H9 (cell line): ENCODE data around the gene AWAT2. TPM values are rescaled to one million over a fixed set of nuclear protein-coding genes. Genes with fewer than 3 reads are reported as not detected.

Experiments
- DNase-seq: peaks from one replicate; pipeline ENCODE4 v3.0.0-alpha.2; 2017
- H2AFZ ChIP-seq: one replicate; pipeline ENCODE4 v1.6.1; 2013; ENCODE audit warnings: mild to moderate bottlenecking, low read length, control low read depth, moderate library complexity
- H2AK5ac ChIP-seq: 2 replicates; pipeline ENCODE4 v1.6.1; 2013; ENCODE audit warnings: low read length, control low read depth, mixed read lengths; ENCODE audit not compliant: insufficient read length
- H2BK120ac ChIP-seq: one replicate; pipeline ENCODE4 v1.6.1; 2013; ENCODE audit warnings: low read depth, mild to moderate bottlenecking, low read length, control low read depth, inconsistent platforms; ENCODE audit not compliant: poor library complexity, severe bottlenecking
- H2BK12ac ChIP-seq: 2 replicates; pipeline ENCODE4 v1.6.1; 2013; ENCODE audit warnings: low read length, control low read depth, mixed read lengths, low read depth; ENCODE audit not compliant: insufficient read length
- H2BK15ac ChIP-seq: 2 replicates; pipeline ENCODE4 v1.6.1; 2013; ENCODE audit warnings: low read depth, low read length, control low read depth
- H2BK20ac ChIP-seq: one replicate; pipeline ENCODE4 v1.6.1; 2013; ENCODE audit warnings: low read depth, mild to moderate bottlenecking, low read length, control low read depth, inconsistent platforms; ENCODE audit not compliant: poor library complexity, severe bottlenecking
- H2BK5ac ChIP-seq: 2 replicates; pipeline ENCODE4 v1.6.1; 2013; ENCODE audit warnings: low read length, control low read depth, mixed read lengths; ENCODE audit not compliant: insufficient read length
- H3K14ac ChIP-seq: 2 replicates; pipeline ENCODE4 v1.6.1; 2013; ENCODE audit warnings: low read length, control low read depth; ENCODE audit not compliant: insufficient read depth
- H3K18ac ChIP-seq: 2 replicates; pipeline ENCODE4 v1.6.1; 2013; ENCODE audit warnings: low read depth, mild to moderate bottlenecking, mixed read lengths, low read length, control low read depth; ENCODE audit not compliant: insufficient read length
- H3K23ac ChIP-seq: 2 replicates; pipeline ENCODE4 v1.6.1; 2013; ENCODE audit warnings: low read length, control low read depth, mixed read lengths, low read depth; ENCODE audit not compliant: insufficient read length
- H3K23me2 ChIP-seq: 2 replicates; pipeline ENCODE4 v1.6.1; 2013; ENCODE audit warnings: low read depth, mild to moderate bottlenecking, mixed read lengths, low read length, control low read depth; ENCODE audit not compliant: insufficient read length, poor library complexity, severe bottlenecking
- H3K27ac ChIP-seq: 2 replicates; pipeline ENCODE4 v1.5.1; 2013; ENCODE audit warnings: low read length, control low read depth, mixed read lengths, low read depth; ENCODE audit not compliant: insufficient read length
- H3K27me3 ChIP-seq: 2 replicates; pipeline ENCODE4 v1.6.1; 2013; ENCODE audit warnings: low read length, control low read depth, inconsistent platforms; ENCODE audit not compliant: insufficient read depth
- H3K4ac ChIP-seq: 2 replicates; pipeline ENCODE4 v1.6.1; 2013; ENCODE audit warnings: low read depth, mild to moderate bottlenecking, control low read depth, inconsistent platforms, low read length, moderate library complexity
- H3K4me1 ChIP-seq: 2 replicates; pipeline ENCODE4 v1.6.1; 2013; ENCODE audit warnings: low read length, control low read depth, inconsistent platforms; ENCODE audit not compliant: insufficient read depth
- H3K4me2 ChIP-seq: 2 replicates; pipeline ENCODE4 v1.6.1; 2013; ENCODE audit warnings: low read length, control low read depth, mixed read lengths; ENCODE audit not compliant: insufficient read length, insufficient read depth
- H3K56ac ChIP-seq: 2 replicates; pipeline ENCODE4 v1.6.1; 2013; ENCODE audit warnings: low read depth, mild to moderate bottlenecking, mixed read lengths, low read length, control low read depth; ENCODE audit not compliant: insufficient read length
- H3K79me1 ChIP-seq: 2 replicates; pipeline ENCODE4 v1.6.1; 2013; ENCODE audit warnings: low read depth, mild to moderate bottlenecking, moderate library complexity, low read length, control low read depth, inconsistent platforms; ENCODE audit not compliant: insufficient read depth, poor library complexity, severe bottlenecking
- H3K79me2 ChIP-seq: 2 replicates; pipeline ENCODE4 v1.6.1; 2013; ENCODE audit warnings: low read length, control low read depth, inconsistent platforms; ENCODE audit not compliant: insufficient read depth
- H3K9ac ChIP-seq: 2 replicates; pipeline ENCODE4 v1.6.1; 2013; ENCODE audit warnings: low read length, control low read depth, mixed read lengths; ENCODE audit not compliant: insufficient read length; ENCODE audit errors: extremely low read depth
- H3K9me3 ChIP-seq: one replicate; pipeline ENCODE4 v1.6.1; 2013; ENCODE audit warnings: low read depth, low read length, inconsistent platforms; ENCODE audit not compliant: control insufficient read depth
- H3T11ph ChIP-seq: one replicate; pipeline ENCODE4 v1.6.1; 2013; ENCODE audit warnings: mild to moderate bottlenecking, low read length, control low read depth, inconsistent platforms
- H4K20me1 ChIP-seq: one replicate; pipeline ENCODE4 v1.6.1; 2013; ENCODE audit not compliant: control insufficient read depth, insufficient read length, insufficient read depth
- H4K5ac ChIP-seq: 2 replicates; pipeline ENCODE4 v1.6.1; 2013; ENCODE audit warnings: low read depth, mild to moderate bottlenecking, mixed read lengths, low read length, control low read depth; ENCODE audit not compliant: insufficient read length
- H4K8ac ChIP-seq: replicated peaks from 2 replicates; pipeline ENCODE4 v1.6.1; 2013; ENCODE audit warnings: low read length, control low read depth, mixed read lengths, low read depth; ENCODE audit not compliant: insufficient read length
- H4K91ac ChIP-seq: 2 replicates; pipeline ENCODE4 v1.6.1; 2013; ENCODE audit warnings: low read depth, mild to moderate bottlenecking, moderate library complexity, mixed read lengths, low read length, control low read depth; ENCODE audit not compliant: insufficient read length
- H3K27ac Mint-ChIP-seq, 3 experiments: 2 replicates in 2 of 3; 3 replicates in 1 of 3; pipeline ENCODE4 v1.8.0; 2020 to 2021; ENCODE audit warnings: mixed read lengths in 3 of 3, mild to moderate bottlenecking in 1 of 3, moderate library complexity in 1 of 3
- H3K27me3 Mint-ChIP-seq: 2 replicates; pipeline ENCODE4 v1.8.0; 2021; ENCODE audit warnings: low read depth, mild to moderate bottlenecking, moderate library complexity, mixed read lengths
- H3K36me3 Mint-ChIP-seq, 3 experiments: 2 replicates in 2 of 3; 3 replicates in 1 of 3; pipeline ENCODE4 v1.8.0; 2020 to 2021; ENCODE audit warnings: low read depth in 3 of 3, mixed read lengths in 3 of 3; ENCODE audit not compliant: insufficient read depth in 1 of 3
- H3K4me1 Mint-ChIP-seq, 2 experiments: 2 replicates each; pipeline ENCODE4 v1.8.0; 2020; ENCODE audit warnings: mixed read lengths in 2 of 2
- H3K4me3 Mint-ChIP-seq, 2 experiments: 2 replicates in 1 of 2; 3 replicates in 1 of 2; pipeline ENCODE4 v1.8.0; 2020 to 2021; ENCODE audit warnings: mild to moderate bottlenecking in 2 of 2, mixed read lengths in 2 of 2, moderate library complexity in 1 of 2
- H3K9me3 Mint-ChIP-seq, 2 experiments: 2 replicates in 1 of 2; 3 replicates in 1 of 2; pipeline ENCODE4 v1.8.0; 2020; ENCODE audit warnings: mild to moderate bottlenecking in 2 of 2, mixed read lengths in 2 of 2, moderate library complexity in 1 of 2
- WGBS: extraction: QIAGEN DNeasy Blood & Tissue Kit; methylation state at CpG from one replicate; pipeline ENCODE4 v1.1.7; 2013; ENCODE audit warnings: missing lambda C conversion rate, low lambda C conversion rate, mixed read lengths; ENCODE audit not compliant: insufficient read length; ENCODE audit errors: extremely low coverage; 5-methylcytosine and 5-hydroxymethylcytosine counted together
- total RNA-seq: library from RNA; stranded (reverse); gene quantifications from 2 replicates; pipeline ENCODE4 v1.2.1, GENCODE V29; 2021
- TF ChIP-seq, protein P1 (sequence below): fragments of 200-600 bp; sonication (generic); conservative IDR thresholded peaks from 3 replicates; pipeline ENCODE4 v1.8.0; 2021; ENCODE audit warnings: antibody characterized with exemption, mild to moderate bottlenecking

Gene AWAT2
- total RNA-seq, 1 experiment from 2014 or later, result not detected

- Histone ChIP-seq H3K4me1 (no peaks in the 10 kb centered on the region), H3K27ac (no peak overlapping the region), H4K8ac (no peak overlapping the region), H3K79me2 (no peaks in the 10 kb centered on the region), H3K9me3 (peaks cover 46% of the 10 kb centered on the region), H3T11ph (no peak overlapping the region), H3K18ac (no peak overlapping the region), H3K79me1 (no peaks in the 10 kb centered on the region), H4K5ac (no peak overlapping the region), H4K91ac (no peak overlapping the region), H2AFZ (no peak overlapping the region), H2BK120ac (no peak overlapping the region), H2BK20ac (no peak overlapping the region), H3K14ac (no peak overlapping the region), H3K23ac (no peak overlapping the region), H2BK15ac (no peak overlapping the region), H3K4ac (no peak overlapping the region), H4K20me1 (peaks cover 4% of the 10 kb centered on the region), H3K27me3 (no peaks in the 10 kb centered on the region), H3K9ac (no peak overlapping the region), H2AK5ac (no peak overlapping the region), H2BK5ac (no peak overlapping the region), H2BK12ac (no peak overlapping the region), H3K23me2 (no peaks in the 10 kb centered on the region), H3K4me2 (no peak overlapping the region), H3K56ac (no peak overlapping the region)
- no peaks in the 10 kb centered on the region; the same call in none of the 2 replicates for H3K27me3 Mint-ChIP-seq
- no peak for DNase-seq
- TF ChIP-seq, protein P1, sequence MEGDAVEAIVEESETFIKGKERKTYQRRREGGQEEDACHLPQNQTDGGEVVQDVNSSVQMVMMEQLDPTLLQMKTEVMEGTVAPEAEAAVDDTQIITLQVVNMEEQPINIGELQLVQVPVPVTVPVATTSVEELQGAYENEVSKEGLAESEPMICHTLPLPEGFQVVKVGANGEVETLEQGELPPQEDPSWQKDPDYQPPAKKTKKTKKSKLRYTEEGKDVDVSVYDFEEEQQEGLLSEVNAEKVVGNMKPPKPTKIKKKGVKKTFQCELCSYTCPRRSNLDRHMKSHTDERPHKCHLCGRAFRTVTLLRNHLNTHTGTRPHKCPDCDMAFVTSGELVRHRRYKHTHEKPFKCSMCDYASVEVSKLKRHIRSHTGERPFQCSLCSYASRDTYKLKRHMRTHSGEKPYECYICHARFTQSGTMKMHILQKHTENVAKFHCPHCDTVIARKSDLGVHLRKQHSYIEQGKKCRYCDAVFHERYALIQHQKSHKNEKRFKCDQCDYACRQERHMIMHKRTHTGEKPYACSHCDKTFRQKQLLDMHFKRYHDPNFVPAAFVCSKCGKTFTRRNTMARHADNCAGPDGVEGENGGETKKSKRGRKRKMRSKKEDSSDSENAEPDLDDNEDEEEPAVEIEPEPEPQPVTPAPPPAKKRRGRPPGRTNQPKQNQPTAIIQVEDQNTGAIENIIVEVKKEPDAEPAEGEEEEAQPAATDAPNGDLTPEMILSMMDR, result no peak
- peaks cover 65 to 69% of the 10 kb centered on the region in 2 experiments for H3K9me3 Mint-ChIP-seq
- H3K36me3 Mint-ChIP-seq, result no peaks in the 10 kb centered on the region; a peak in 2 of 7 replicates
- no peak overlapping the region for H3K4me3 Mint-ChIP-seq
- no peak overlapping the region for H3K27ac Mint-ChIP-seq
- H3K4me1 Mint-ChIP-seq, result no peaks in the 10 kb centered on the region
- no CpG with 5 or more reads among the region's 11 CpGs for WGBS
These were observed 3.3 kb upstream of the AWAT2 start for GRCh38 chrX:70052895-70053615.
